Stomach (tissue), 4 donors: ENCODE measurements around the gene PLXNA1.

ENCODE experiments used
- EP300 ChIP-seq: sonication (generic); formaldehyde crosslinking; IDR thresholded peaks from one replicate; pipeline ENCODE4 v1.6.1; 2017; ENCODE audit warnings: antibody characterized with exemption
- POLR2A ChIP-seq, 4 donors: fragments of 450-650 bp; IDR thresholded peaks; one replicate each; pipeline ENCODE4 v1.6.1; 2016; ENCODE audit warnings: antibody characterized with exemption in 4 of 4, control low read depth in 2 of 4, mild to moderate bottlenecking in 1 of 4, moderate library complexity in 1 of 4
- TF ChIP-seq, protein P1 (sequence below), 7 experiments: fragments of 450-650 bp in 4 of 7; fragments of 200-600 bp in 3 of 7; sonication (generic) in 3 of 7; IDR thresholded peaks; one replicate each; pipeline ENCODE4 v1.5.1; 2016 to 2019; ENCODE audit warnings: antibody characterized with exemption in 7 of 7, control low read depth in 2 of 7, mild to moderate bottlenecking in 1 of 7

DNA sequence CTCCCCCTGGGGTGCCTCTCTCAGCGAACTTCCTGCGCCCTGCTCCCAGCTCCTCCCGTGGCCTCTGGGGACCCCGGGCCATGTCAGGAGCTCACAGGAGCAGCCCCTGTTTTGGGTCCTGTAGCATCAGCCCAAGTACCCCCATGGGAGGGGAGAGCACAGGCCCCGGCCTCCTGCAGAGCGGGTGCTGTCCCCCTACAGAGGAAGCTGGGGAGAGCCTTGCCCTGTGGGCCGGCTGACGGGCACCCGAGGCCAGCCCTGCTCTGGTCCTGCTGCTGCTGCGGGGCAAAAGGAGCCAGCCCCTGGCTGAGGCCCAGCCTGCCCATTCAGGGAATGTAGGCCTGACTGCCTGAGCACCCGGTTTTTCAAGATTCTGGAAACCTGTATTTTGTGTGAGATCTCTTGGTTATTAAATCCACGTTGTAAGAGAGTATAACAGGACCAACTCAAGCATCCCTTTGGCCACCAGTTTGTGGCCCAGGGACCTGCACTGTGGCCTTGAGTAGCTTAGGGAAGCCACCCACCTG lies 12.4 kb downstream of the PLXNA1 start:
- TF ChIP-seq, protein P1, sequence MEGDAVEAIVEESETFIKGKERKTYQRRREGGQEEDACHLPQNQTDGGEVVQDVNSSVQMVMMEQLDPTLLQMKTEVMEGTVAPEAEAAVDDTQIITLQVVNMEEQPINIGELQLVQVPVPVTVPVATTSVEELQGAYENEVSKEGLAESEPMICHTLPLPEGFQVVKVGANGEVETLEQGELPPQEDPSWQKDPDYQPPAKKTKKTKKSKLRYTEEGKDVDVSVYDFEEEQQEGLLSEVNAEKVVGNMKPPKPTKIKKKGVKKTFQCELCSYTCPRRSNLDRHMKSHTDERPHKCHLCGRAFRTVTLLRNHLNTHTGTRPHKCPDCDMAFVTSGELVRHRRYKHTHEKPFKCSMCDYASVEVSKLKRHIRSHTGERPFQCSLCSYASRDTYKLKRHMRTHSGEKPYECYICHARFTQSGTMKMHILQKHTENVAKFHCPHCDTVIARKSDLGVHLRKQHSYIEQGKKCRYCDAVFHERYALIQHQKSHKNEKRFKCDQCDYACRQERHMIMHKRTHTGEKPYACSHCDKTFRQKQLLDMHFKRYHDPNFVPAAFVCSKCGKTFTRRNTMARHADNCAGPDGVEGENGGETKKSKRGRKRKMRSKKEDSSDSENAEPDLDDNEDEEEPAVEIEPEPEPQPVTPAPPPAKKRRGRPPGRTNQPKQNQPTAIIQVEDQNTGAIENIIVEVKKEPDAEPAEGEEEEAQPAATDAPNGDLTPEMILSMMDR (IDR thresholded peaks at IDR 0.05), result no peak
- TF ChIP-seq POLR2A (IDR thresholded peaks at IDR 0.05), result no peak
- TF ChIP-seq EP300, result no peak
